PC-9 (cell line): ENCODE data around the gene CHD5. TPM values are rescaled to one million over a fixed set of nuclear protein-coding genes. Genes with fewer than 3 reads are reported as not detected.

Experiments
- BruUV-seq: library from RNA; stranded (reverse); fragments of 400-500 nt; replicated peaks from 2 replicates; lab custom pipeline; 2021; lab: Mats Ljungman, UMichigan
- CTCF ChIA-PET: fragments of 300-600 bp; sonication (Branson Sonifier 250); formaldehyde crosslinking; loops from one replicate; lab custom pipeline; 2022; ENCODE audit warnings: antibody characterized with exemption; lab: Charles Lee
- POLR2A ChIA-PET: fragments of 300-600 bp; sonication (Branson Sonifier 250); formaldehyde crosslinking; loops from one replicate; lab custom pipeline; 2022; ENCODE audit warnings: antibody characterized with exemption; ENCODE audit not compliant: unreplicated experiment; lab: Charles Lee
- DNase-seq, 2 experiments: peaks; one replicate each; pipeline versions ENCODE4 v3.0.0 to v3.0.0-alpha.2; 2015 to 2022; ENCODE audit warnings: mixed read lengths in 1 of 2
- H2AFZ ChIP-seq: fragments of 200-600 bp; sonication (generic); 2 replicates; pipeline ENCODE4 v1.8.1; 2017; ENCODE audit warnings: antibody characterized with exemption
- H3F3A ChIP-seq: fragments of 200-600 bp; sonication (generic); 2 replicates; pipeline ENCODE4 v1.8.1; 2017; ENCODE audit warnings: antibody characterized with exemption, mild to moderate bottlenecking, low read depth; ENCODE audit not compliant: insufficient read depth
- H3K27ac ChIP-seq: fragments of 200-600 bp; sonication (generic); 2 replicates; pipeline ENCODE4 v1.6.1; 2016; ENCODE audit warnings: mixed run types
- H3K27me3 ChIP-seq: fragments of 200-600 bp; sonication (generic); 2 replicates; pipeline ENCODE4 v1.6.1; 2016; ENCODE audit warnings: low read depth, mixed run types; ENCODE audit not compliant: insufficient read depth
- H3K36me3 ChIP-seq: fragments of 200-600 bp; sonication (generic); 2 replicates; pipeline ENCODE4 v1.6.1; 2016; ENCODE audit warnings: low read depth, mixed run types
- H3K4me1 ChIP-seq: fragments of 200-600 bp; sonication (generic); replicated peaks from 2 replicates; pipeline ENCODE4 v1.6.1; 2016; ENCODE audit warnings: mixed run types; ENCODE audit not compliant: insufficient read depth
- H3K4me2 ChIP-seq: fragments of 200-600 bp; sonication (generic); 2 replicates; pipeline ENCODE4 v1.6.1; 2017; ENCODE audit warnings: mixed run types
- H3K4me3 ChIP-seq: fragments of 200-600 bp; sonication (generic); 2 replicates; pipeline ENCODE4 v1.6.1; 2016; ENCODE audit warnings: mixed run types
- H3K79me2 ChIP-seq: fragments of 200-600 bp; sonication (generic); 2 replicates; pipeline ENCODE4 v1.6.1; 2017; ENCODE audit warnings: low read depth, mixed run types
- H3K9me2 ChIP-seq: fragments of 200-600 bp; sonication (generic); 2 replicates; pipeline ENCODE4 v1.8.1; 2017; ENCODE audit warnings: mild to moderate bottlenecking; ENCODE audit not compliant: insufficient read depth
- H3K9me3 ChIP-seq: fragments of 200-600 bp; sonication (generic); 2 replicates; pipeline ENCODE4 v1.8.1; 2016; ENCODE audit warnings: low read depth; ENCODE audit not compliant: insufficient read depth
- H4K20me1 ChIP-seq: fragments of 200-600 bp; sonication (generic); 2 replicates; pipeline ENCODE4 v1.8.1; 2017; ENCODE audit not compliant: insufficient read depth
- CTCF ChIP-seq: fragments of 200-600 bp; sonication (generic); conservative IDR thresholded peaks from 2 replicates; pipeline ENCODE4 v1.6.1; 2017; ENCODE audit warnings: mixed run types, antibody characterized with exemption, mild to moderate bottlenecking, moderate library complexity
- EZH2 ChIP-seq: fragments of 200-600 bp; sonication (generic); IDR thresholded peaks from 2 replicates; pipeline ENCODE4 v1.8.0; 2017; ENCODE audit warnings: antibody characterized with exemption, low read depth
- intact Hi-C: fragments of 100-400 bp; cut with micrococcal nuclease; formaldehyde crosslinking; loops from one replicate; pipeline ENCODE4 v1.10.0; 2022; ENCODE audit not compliant: unreplicated experiment
- total RNA-seq: library from RNA; stranded (reverse); gene quantifications from 2 replicates; pipeline ENCODE4 v1.2.3, GENCODE V29; 2021

CHD5 gene
- total RNA-seq, 1 experiment from 2014 or later: 0.50 TPM

- intact Hi-C loops: no loop called here
- Histone ChIP-seq H3K36me3 (no peaks in the 10 kb centered on the region), H3K79me2 (no peaks in the 10 kb centered on the region), H3K4me2 (no peak overlapping the region), H3K4me1 (no peaks in the 10 kb centered on the region), H3K9me2 (no peaks in the 10 kb centered on the region), H3K27ac (no peak overlapping the region), H4K20me1 (no peaks in the 10 kb centered on the region), H3K4me3 (no peak overlapping the region), H2AFZ (no peak overlapping the region), H3K9me3 (no peaks in the 10 kb centered on the region), H3K27me3 (0 out of 2 replicates have a peak, but pooled peaks cover 3% of the 10 kb centered on the region), H3F3A (no peaks in the 10 kb centered on the region)
- TF ChIP-seq EZH2: no peak
- TF ChIP-seq CTCF: no peak
- ChIA-PET CTCF (interaction anchor here (0.5 kb wide), 1 partner anchor 26 kb away, joined by 3 read pairs; no protein-coding TSS in a partner anchor), POLR2A (no interaction called here)
- no TSS peak for BruUV-seq
- DNase-seq: no peak
These were observed 48.6 kb downstream of the CHD5 start for GRCh38 chr1:6131561-6131960.

- H3K36me3 ChIP-seq: no peaks in the 10 kb centered on the region
- H3K9me3 ChIP-seq: no peaks in the 10 kb centered on the region
- 0 out of 2 replicates have a peak, but pooled peaks cover 3% of the 10 kb centered on the region for H3K27me3 ChIP-seq
- no peak overlapping the region for H2AFZ ChIP-seq
- H3K4me2 ChIP-seq: no peak overlapping the region
- TF ChIP-seq EZH2: no peak
- TF ChIP-seq CTCF: no peak
- no peak overlapping the region for H3K27ac ChIP-seq
- no peaks in the 10 kb centered on the region for H3K79me2 ChIP-seq
- no TSS peak for BruUV-seq
- H3K4me1 ChIP-seq: no peaks in the 10 kb centered on the region
- POLR2A ChIA-PET: no interaction called here
- no peak for DNase-seq
- CTCF ChIA-PET: no interaction called here
- intact Hi-C loops: no loop called here
- no peak overlapping the region for H3K4me3 ChIP-seq
- no peaks in the 10 kb centered on the region for H3F3A ChIP-seq
- H4K20me1 ChIP-seq: no peaks in the 10 kb centered on the region
- H3K9me2 ChIP-seq: no peaks in the 10 kb centered on the region
These were observed 49.5 kb downstream of the CHD5 start for GRCh38 chr1:6130596-6130995.

GRCh38 chr1:6130036-6130435 lies 50.1 kb downstream of the CHD5 start:
- no peak overlapping the region for H3K27ac ChIP-seq
- intact Hi-C loops: no loop called here
- H3K9me3 ChIP-seq: no peaks in the 10 kb centered on the region
- no peak for DNase-seq
- no peak overlapping the region for H3K4me2 ChIP-seq
- ChIA-PET CTCF (no interaction called here), POLR2A (no interaction called here)
- no peaks in the 10 kb centered on the region for H3K79me2 ChIP-seq
- no peaks in the 10 kb centered on the region for H3K9me2 ChIP-seq
- H3K4me3 ChIP-seq: no peak overlapping the region
- H3K4me1 ChIP-seq: no peaks in the 10 kb centered on the region
- H2AFZ ChIP-seq: no peak overlapping the region
- no peak for TF ChIP-seq CTCF
- H3F3A ChIP-seq: no peaks in the 10 kb centered on the region
- BruUV-seq: no TSS peak
- H4K20me1 ChIP-seq: no peaks in the 10 kb centered on the region
- 0 out of 2 replicates have a peak, but pooled peaks cover 3% of the 10 kb centered on the region for H3K27me3 ChIP-seq
- H3K36me3 ChIP-seq: no peaks in the 10 kb centered on the region
